Psoas muscle (tissue), 8 donors: ENCODE data around the gene PODXL. TPM values are rescaled to one million over a fixed set of nuclear protein-coding genes. Genes with fewer than 3 reads are reported as not detected.

Source experiments
- ATAC-seq, 4 donors: fragments of 200-7000 bp; cut with Tn5 transposase; one replicate each; pipeline ENCODE4 v1.9.1; 2020; ENCODE audit warnings: moderate library complexity in 3 of 4, mild to moderate bottlenecking in 2 of 4
- DNase-seq, 2 donors: peaks; one replicate each; pipeline ENCODE4 v3.0.0-alpha.2; 2020
- H3K27ac ChIP-seq: fragments of 200-600 bp; one replicate; pipeline ENCODE4 v1.8.0; 2022
- H3K27me3 ChIP-seq, 3 donors: fragments of 200-600 bp in 1 of 3; one replicate each; pipeline versions ENCODE4 v1.6.1 to v1.8.0; 2013 to 2022; ENCODE audit warnings: low read length in 2 of 3, mild to moderate bottlenecking in 2 of 3, moderate library complexity in 1 of 3; ENCODE audit not compliant: insufficient read depth in 3 of 3
- H3K36me3 ChIP-seq, 2 donors: fragments of 200-600 bp in 1 of 2; one replicate each; pipeline versions ENCODE4 v1.6.1 to v1.8.0; 2013 to 2022; ENCODE audit warnings: low read depth in 1 of 2, mild to moderate bottlenecking in 1 of 2, moderate library complexity in 1 of 2; ENCODE audit not compliant: insufficient read depth in 1 of 2
- H3K4me1 ChIP-seq: fragments of 200-600 bp; one replicate; pipeline ENCODE4 v1.8.0; 2022
- H3K4me3 ChIP-seq: fragments of 200-600 bp; one replicate; pipeline ENCODE4 v1.8.0; 2022; ENCODE audit warnings: mild to moderate bottlenecking
- H3K9me3 ChIP-seq: fragments of 200-600 bp; one replicate; pipeline ENCODE4 v1.8.0; 2022
- CTCF ChIP-seq: fragments of 200-600 bp; IDR thresholded peaks from one replicate; pipeline ENCODE4 v1.8.0; 2022; ENCODE audit warnings: antibody characterized with exemption
- WGBS, 3 donors: extraction: QIAGEN DNeasy Blood & Tissue Kit; methylation state at CpG; one replicate each; pipeline versions ENCODE4 v1.1.6 to v1.1.7; 2013; 5-methylcytosine and 5-hydroxymethylcytosine counted together
- intact Hi-C, 2 donors: fragments of 100-400 bp; cut with DNase I; formaldehyde crosslinking; loops; one replicate each; pipeline versions ENCODE4 v1.11.0 to v1.14.2; 2022
- polyA plus RNA-seq, 3 donors: library from polyadenylated mRNA; stranded (reverse); fragments of 200-250 nt; gene quantifications; one replicate each; pipeline ENCODE4 v1.2.3, GENCODE V29; 2013
- total RNA-seq, 4 donors: library from RNA; stranded (reverse); fragmentation: NEBNext Ultra II Directional in 2 of 4; extraction: Animal tissue kit (Norgen Biotek cat#: 25700) in 2 of 4; gene quantifications; one replicate each; pipeline versions ENCODE4 v1.2.1 to v1.2.4, GENCODE V29; 2021 to 2023
- donor health status: healthy with polysubstance abuse.
- donor health status: DM: no; HTN: no; CAD: no; lungs with moderate emphysema.
- donor health status: Bipolar disorder and iron deficiency.
- donor health status: healthy.
- donor health status: DM: yes; HTN: yes; CAD: no.
- donor health status: DM: no; HTN: no; CAD: no.
- donor health status: DM: no; HTN: no; CAD: no.
- donor health status: DM: yes; HTN: yes; CAD: no.

Gene PODXL
- total and polyA plus RNA-seq, 7 donors = 9.0 to 46.8 (median 16.2) TPM

GRCh38 chr7:131602994-131603372 is 46.6 kb upstream of the PODXL start:
- DNase-seq (no peak), ATAC-seq (no peak)
- intact Hi-C loops = no loop called here
- TF ChIP-seq CTCF = no peak
- H3K27ac ChIP-seq = no peak overlapping the region
- H3K4me1 ChIP-seq = no peaks in the 10 kb centered on the region
- H3K4me3 ChIP-seq = no peak overlapping the region
- no peaks in the 10 kb centered on the region for H3K9me3 ChIP-seq
- no peaks in the 10 kb centered on the region for H3K36me3 ChIP-seq
- no peaks in the 10 kb centered on the region for H3K27me3 ChIP-seq
- 76 to 91% (median 81%) methylated on average over 5 of the region's 5 CpGs for WGBS, 3 donors

DNA sequence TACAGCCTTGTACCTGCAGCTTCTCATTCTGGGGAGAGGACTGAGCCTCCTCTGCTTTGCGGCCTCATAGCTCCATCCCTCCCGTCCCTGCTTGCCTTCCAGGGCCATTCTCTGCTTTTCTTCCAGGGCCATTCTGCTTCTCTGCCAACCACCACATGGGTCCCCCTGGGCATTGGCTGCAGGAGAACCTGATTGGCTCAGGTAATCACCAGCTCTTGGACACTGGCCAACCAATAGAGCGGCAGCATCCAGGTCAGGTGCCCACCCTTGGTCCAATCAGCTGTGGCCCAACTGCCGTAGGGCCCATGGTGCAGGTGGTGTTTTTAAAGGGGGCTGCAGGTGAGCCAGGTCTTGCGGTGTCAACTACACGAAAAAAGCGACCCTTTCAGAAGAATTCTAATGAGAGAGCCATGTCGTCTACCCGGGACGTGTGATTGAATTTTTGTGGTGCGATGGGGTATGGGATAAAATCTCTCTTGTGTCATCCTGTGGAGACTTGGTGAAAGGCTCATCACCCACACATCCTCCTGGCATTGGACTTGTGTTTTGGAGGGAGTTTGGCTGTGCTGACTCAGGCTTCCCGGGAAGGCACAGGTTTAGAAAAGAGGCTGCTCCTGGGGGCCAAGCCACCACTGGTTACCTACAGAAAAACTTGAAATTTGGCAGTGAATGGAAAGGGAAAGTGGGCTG is 46.0 kb upstream of the PODXL start:
- DNase-seq = no peak
- Histone ChIP-seq H3K36me3 (no peaks in the 10 kb centered on the region), H3K27me3 (no peaks in the 10 kb centered on the region), H3K4me3 (no peak overlapping the region), H3K4me1 (no peaks in the 10 kb centered on the region), H3K9me3 (no peaks in the 10 kb centered on the region), H3K27ac (no peak overlapping the region)
- ATAC-seq = no peak
- 83 to 94% (median 93%) methylated on average over 12 of the region's 12 CpGs for WGBS, 3 donors
- intact Hi-C loops = no loop called here
- no peak for TF ChIP-seq CTCF

- Histone ChIP-seq H3K4me3 (no peak overlapping the region), H3K4me1 (no peaks in the 10 kb centered on the region), H3K27ac (no peak overlapping the region), H3K36me3 (no peaks in the 10 kb centered on the region), H3K27me3 (no peaks in the 10 kb centered on the region), H3K9me3 (no peaks in the 10 kb centered on the region)
- WGBS, 3 donors = 84 to 88% (median 86%) methylated on average over 11 of the region's 11 CpGs
- no peak for TF ChIP-seq CTCF
- intact Hi-C loops = no loop called here
- DNase-seq (no peak), ATAC-seq (no peak)
These were observed 43.9 kb upstream of the PODXL start for GRCh38 chr7:131600085-131600881.

- ATAC-seq (no peak), DNase-seq (no peak)
- Histone ChIP-seq H3K27me3 (no peaks in the 10 kb centered on the region), H3K36me3 (no peaks in the 10 kb centered on the region), H3K27ac (no peak overlapping the region), H3K4me1 (no peaks in the 10 kb centered on the region), H3K9me3 (no peaks in the 10 kb centered on the region), H3K4me3 (no peak overlapping the region)
- intact Hi-C loops = no loop called here
- TF ChIP-seq CTCF = no peak
- WGBS, 3 donors = 91 to 94% (median 92%) methylated on average over 6 of the region's 6 CpGs
These were observed 40.4 kb upstream of the PODXL start for GRCh38 chr7:131596785-131597184.
